Measurements from ENCODE around the gene LCOR. TPM values are rescaled to one million over a fixed set of nuclear protein-coding genes. Genes with fewer than 3 reads are reported as not detected.

LCOR gene
- total and polyA plus RNA-seq, 2 of the 13 experiments (the other 11 are each of a cell fraction or from before 2014, with no cell fraction given) = 12.4 to 23.7 TPM

- TF ChIP-seq ZBTB40 (IDR thresholded peaks at IDR 0.05) (no peak), ZBTB40 (CRISPR knock-in tag; IDR thresholded peaks at IDR 0.05) (no peak), GLI4 (CRISPR knock-in tag; IDR thresholded peaks at IDR 0.05; ENCODE audit: borderline replicate concordance) (no peak), CEBPB (IDR thresholded peaks at IDR 0.05; ENCODE audit: borderline replicate concordance, low read depth, low read length) (no peak), ZNF101 (CRISPR knock-in tag; IDR thresholded peaks at IDR 0.05; ENCODE audit: borderline replicate concordance, low read depth) (no peak), EEA1 (CRISPR knock-in tag; IDR thresholded peaks at IDR 0.05; ENCODE audit: borderline replicate concordance) (peak; percentile 30; the same call in 1 of the 2 replicates), KDM5B (CRISPR knock-in tag; IDR thresholded peaks at IDR 0.05; ENCODE audit: borderline replicate concordance) (no peak), ZMAT5 (CRISPR knock-in tag; IDR thresholded peaks at IDR 0.05; ENCODE audit: borderline replicate concordance, low read depth) (no peak), MYC (CRISPR knock-in tag; IDR thresholded peaks at IDR 0.05; ENCODE audit: borderline replicate concordance) (0 out of 2 replicates have a peak, but pooled peaks have one; percentile 5), PRPF4 (IDR thresholded peaks at IDR 0.05; ENCODE audit: low read depth, low read length, poor library complexity, severe bottlenecking) (no peak), ZBTB46 (CRISPR knock-in tag; IDR thresholded peaks at IDR 0.05; ENCODE audit: borderline replicate concordance) (no peak), E2F5 (CRISPR knock-in tag; conservative IDR thresholded peaks at IDR 0.05) (no peak), TRIM22 (IDR thresholded peaks at IDR 0.05) (no peak), ZFY (CRISPR knock-in tag; IDR thresholded peaks at IDR 0.05) (no peak), DNMT1 (CRISPR knock-in tag; IDR thresholded peaks at IDR 0.05) (no peak), POLR2AphosphoS2 (IDR thresholded peaks at IDR 0.05; ENCODE audit: low read depth, low read length) (no peak), KAT2B (IDR thresholded peaks at IDR 0.05; ENCODE audit: borderline replicate concordance, low read depth, low read length) (no peak)
Measured at GRCh38 chr10:96832721-96833219, 672 bp downstream of the LCOR start (continued).
